HG03520 (cell line): ENCODE data around the gene DMRT1.

Experiments used
- ATAC-seq: cut with Tn5 transposase; IDR thresholded peaks from one replicate; pipeline ENCODE4 v1.9.1; 2021; ENCODE audit warnings: mild to moderate bottlenecking, moderate library complexity; ENCODE audit not compliant: unreplicated experiment

The DMRT1 gene

GRCh38 chr9:920927-921326, 79.4 kb downstream of the DMRT1 start:
- ATAC-seq = no peak

GRCh38 chr9:922171-922570, 80.7 kb downstream of the DMRT1 start:
- no peak for ATAC-seq

GRCh38 chr9:922731-923130, 81.2 kb downstream of the DMRT1 start:
- no peak for ATAC-seq

GRCh38 chr9:926976-927375, 85.5 kb downstream of the DMRT1 start:
- no peak for ATAC-seq

GRCh38 chr9:928363-929042, 87.0 kb downstream of the DMRT1 start:
- ATAC-seq = peak; percentile 71

GRCh38 chr9:929719-930118, 88.2 kb downstream of the DMRT1 start:
- ATAC-seq = no peak

- ATAC-seq = no peak
These were observed 91.9 kb downstream of the DMRT1 start for GRCh38 chr9:933356-933755.

GRCh38 chr9:935348-935965, 94.0 kb downstream of the DMRT1 start:
- ATAC-seq = no peak

- no peak for ATAC-seq
These were observed 101.5 kb downstream of the DMRT1 start for GRCh38 chr9:942805-943580.

GRCh38 chr9:947985-948384, 106.5 kb downstream of the DMRT1 start:
- no peak for ATAC-seq

GRCh38 chr9:948497-948896, 107.0 kb downstream of the DMRT1 start:
- ATAC-seq = no peak

GRCh38 chr9:950139-950538, 108.6 kb downstream of the DMRT1 start:
- ATAC-seq = no peak

- ATAC-seq = no peak
These were observed 111.0 kb downstream of the DMRT1 start for GRCh38 chr9:952546-952945.

- no peak for ATAC-seq
These were observed 117.6 kb downstream of the DMRT1 start for GRCh38 chr9:959105-959504.

GRCh38 chr9:959914-960313, 118.4 kb downstream of the DMRT1 start:
- no peak for ATAC-seq

GRCh38 chr9:962023-962422, 120.5 kb downstream of the DMRT1 start:
- no peak for ATAC-seq

GRCh38 chr9:965497-965896, 124.0 kb downstream of the DMRT1 start:
- no peak for ATAC-seq

GRCh38 chr9:966870-967269, 125.4 kb downstream of the DMRT1 start:
- ATAC-seq = no peak

GRCh38 chr9:967436-967835, 125.9 kb downstream of the DMRT1 start:
- ATAC-seq = no peak

- no peak for ATAC-seq
These were observed 126.6 kb downstream of the DMRT1 start for GRCh38 chr9:967903-968641.
